Lower leg skin (tissue), 4 donors: ENCODE measurements around the gene TRIM44. TPM values are rescaled to one million over a fixed set of nuclear protein-coding genes. Genes with fewer than 3 reads are reported as not detected.

Experiments
- DNase-seq, 2 donors: peaks; one replicate each; pipeline ENCODE4 v3.0.0-alpha.2; 2019; ENCODE audit warnings: low spot score in 2 of 2
- H3K4me3 ChIP-seq: fragments of 200-600 bp; sonication (generic); 2 replicates; pipeline ENCODE4 v1.5.1; 2017; ENCODE audit warnings: mild to moderate bottlenecking, low read depth; ENCODE audit not compliant: poor library complexity, severe bottlenecking
- CTCF ChIP-seq, 3 donors: fragments of 450-650 bp; IDR thresholded peaks; one replicate each; pipeline ENCODE4 v1.5.1; 2016; ENCODE audit warnings: antibody characterized with exemption in 3 of 3, mild to moderate bottlenecking in 3 of 3, moderate library complexity in 2 of 3
- POLR2A ChIP-seq, 2 donors: fragments of 450-650 bp; IDR thresholded peaks; one replicate each; pipeline ENCODE4 v1.6.1; 2016 to 2017; ENCODE audit warnings: antibody characterized with exemption in 2 of 2, mild to moderate bottlenecking in 1 of 2, moderate library complexity in 1 of 2
- WGBS, 2 donors: methylation state at CpG; one replicate each; pipeline ENCODE4 v1.1.5; 2018; 5-methylcytosine and 5-hydroxymethylcytosine counted together
- intact Hi-C: fragments of 100-400 bp; cut with DNase I; formaldehyde crosslinking; loops from one replicate; pipeline ENCODE4 v1.15.0; 2023; ENCODE audit warnings: low total_unique reads
- total RNA-seq, 4 donors: library from RNA; depleted of rRNA; stranded (reverse); fragments of >200 nt; gene quantifications; one replicate each; pipeline ENCODE4 v1.1.0, GENCODE V29; 2016

Gene TRIM44
- total RNA-seq, 4 donors from 2014 or later = 9.6 to 29.3 (median 23.8) TPM

DNA sequence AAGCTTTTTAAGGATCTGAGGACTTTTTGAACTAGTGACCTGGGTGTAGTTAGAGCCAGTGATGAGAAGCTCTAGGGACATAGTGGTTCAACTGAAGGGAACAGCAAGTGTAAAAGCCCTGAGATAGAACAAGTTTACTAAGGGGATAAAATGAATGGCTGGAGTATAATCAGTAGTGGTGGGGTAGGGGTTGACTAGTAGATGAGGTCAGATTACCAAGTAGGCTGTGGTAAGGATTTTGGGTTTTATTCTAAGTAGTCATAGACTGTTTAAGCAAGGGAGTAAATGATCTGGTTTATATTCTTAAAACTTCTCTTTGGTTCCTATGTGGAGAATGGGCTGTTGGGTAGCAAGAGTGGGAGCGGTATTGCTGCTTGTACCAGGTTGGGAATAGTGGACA is 15.3 kb downstream of the TRIM44 start:
- no peak for DNase-seq
- no peak overlapping the region for H3K4me3 ChIP-seq
- intact Hi-C loops = no loop called here
- WGBS, 2 donors = 98 to 100% methylated on average over 1 of the region's 1 CpG
- no peak for TF ChIP-seq CTCF (IDR thresholded peaks at IDR 0.05)
- TF ChIP-seq POLR2A (IDR thresholded peaks at IDR 0.05) = no peak

GRCh38 chr11:35678471-35678870 is 15.9 kb downstream of the TRIM44 start:
- WGBS, 2 donors = 91 to 93% methylated on average over 4 of the region's 4 CpGs
- intact Hi-C loops = no loop called here
- no peak for DNase-seq
- H3K4me3 ChIP-seq = no peak overlapping the region
- TF ChIP-seq CTCF (IDR thresholded peaks at IDR 0.05) (no peak), POLR2A (IDR thresholded peaks at IDR 0.05) (no peak)

GRCh38 chr11:35678975-35679374 is 16.4 kb downstream of the TRIM44 start:
- WGBS, 2 donors = 97 to 100% methylated on average over 1 of the region's 1 CpG
- TF ChIP-seq POLR2A (IDR thresholded peaks at IDR 0.05) (no peak), CTCF (IDR thresholded peaks at IDR 0.05) (no peak)
- no peak for DNase-seq
- H3K4me3 ChIP-seq = no peak overlapping the region
- intact Hi-C loops = no loop called here

DNA sequence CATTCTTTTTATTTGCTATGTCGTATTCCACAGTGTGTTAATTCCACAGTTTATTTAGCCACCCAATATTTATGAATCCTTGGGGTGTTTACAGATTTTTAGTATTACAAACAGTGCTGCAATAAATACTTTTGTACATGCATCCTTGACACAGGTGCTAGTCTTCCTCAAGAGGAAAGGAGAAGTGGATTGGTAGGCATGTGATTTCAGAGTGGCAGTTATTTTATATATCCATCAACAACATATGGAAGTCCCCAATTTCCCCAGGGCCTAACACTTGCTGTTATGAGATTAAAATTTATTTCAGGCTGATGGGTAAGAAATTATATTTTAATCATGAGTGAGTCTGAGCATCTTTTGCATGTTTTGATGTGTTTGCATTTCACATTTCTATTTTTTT is 17.9 kb downstream of the TRIM44 start:
- no peak for TF ChIP-seq POLR2A (IDR thresholded peaks at IDR 0.05)
- TF ChIP-seq CTCF (IDR thresholded peaks at IDR 0.05) = no peak
- H3K4me3 ChIP-seq = no peak overlapping the region
- WGBS, 2 donors = 97 to 100% methylated on average over 1 of the region's 1 CpG
- intact Hi-C loops = no loop called here
- DNase-seq = no peak

GRCh38 chr11:35681163-35681767 is 18.7 kb downstream of the TRIM44 start:
- H3K4me3 ChIP-seq = no peak overlapping the region
- WGBS, 2 donors = 97 to 100% methylated on average over 1 of the region's 1 CpG
- TF ChIP-seq POLR2A (IDR thresholded peaks at IDR 0.05) (no peak), CTCF (IDR thresholded peaks at IDR 0.05) (no peak)

More at GRCh38 chr11:35681163-35681767, 18.7 kb downstream of the TRIM44 start:
- no peak for DNase-seq
- intact Hi-C loops = no loop called here
